GM23338 (cell line): ENCODE measurements around the gene APOA1. TPM values are rescaled to one million over a fixed set of nuclear protein-coding genes. Genes with fewer than 3 reads are reported as not detected.

Experiments used
- ATAC-seq: fragments of 200-7000 bp; cut with Tn5 transposase; 3 replicates; pipeline ENCODE4 v1.9.1; 2020
- DNase-seq: peaks from one replicate; pipeline ENCODE4 v3.0.0-alpha.2; 2015; ENCODE audit warnings: low spot score
- H2AFZ ChIP-seq: fragments of 200-600 bp; sonication (generic); 2 replicates; pipeline ENCODE4 v1.8.0; 2016; ENCODE audit warnings: antibody characterized with exemption, mild to moderate bottlenecking, moderate library complexity
- H3F3A ChIP-seq: fragments of 200-600 bp; sonication (generic); replicated peaks from 2 replicates; pipeline ENCODE4 v1.8.0; 2017; ENCODE audit warnings: antibody characterized with exemption, mixed run types, low read depth
- H3K27ac ChIP-seq: fragments of 200-600 bp; sonication (generic); 2 replicates; pipeline ENCODE4 v1.6.1; 2016; ENCODE audit warnings: low read depth
- H3K27me3 ChIP-seq: fragments of 200-600 bp; sonication (generic); 2 replicates; pipeline ENCODE4 v1.8.0; 2016; ENCODE audit warnings: mild to moderate bottlenecking, mixed run types, moderate library complexity; ENCODE audit not compliant: insufficient read depth
- H3K36me3 ChIP-seq: fragments of 200-600 bp; sonication (generic); 2 replicates; pipeline ENCODE4 v1.8.0; 2016; ENCODE audit warnings: mild to moderate bottlenecking; ENCODE audit not compliant: insufficient read depth
- H3K4me1 ChIP-seq: fragments of 200-600 bp; sonication (generic); 2 replicates; pipeline ENCODE4 v1.8.0; 2016; ENCODE audit warnings: mild to moderate bottlenecking, moderate library complexity; ENCODE audit not compliant: insufficient read depth
- H3K4me2 ChIP-seq: fragments of 200-600 bp; sonication (generic); 2 replicates; pipeline ENCODE4 v1.7.1; 2017; ENCODE audit warnings: mixed run types
- H3K4me3 ChIP-seq: fragments of 200-600 bp; sonication (generic); 2 replicates; pipeline ENCODE4 v1.6.1; 2016; ENCODE audit warnings: mixed run types
- H3K79me2 ChIP-seq: fragments of 200-600 bp; sonication (generic); replicated peaks from 2 replicates; pipeline ENCODE4 v1.8.0; 2017; ENCODE audit warnings: mild to moderate bottlenecking; ENCODE audit not compliant: insufficient read depth
- H3K9me2 ChIP-seq: fragments of 200-600 bp; sonication (generic); 2 replicates; pipeline ENCODE4 v1.8.0; 2017; ENCODE audit not compliant: insufficient read depth
- H4K20me1 ChIP-seq: fragments of 200-600 bp; sonication (generic); replicated peaks from 2 replicates; pipeline ENCODE4 v1.8.0; 2017; ENCODE audit warnings: mild to moderate bottlenecking; ENCODE audit not compliant: insufficient read depth
- H3K27ac Mint-ChIP-seq: 2 replicates; pipeline ENCODE4 v1.8.0; 2020; ENCODE audit warnings: inconsistent platforms, mild to moderate bottlenecking, moderate library complexity, mixed read lengths
- H3K27me3 Mint-ChIP-seq: 3 replicates; pipeline ENCODE4 v1.8.0; 2022; ENCODE audit warnings: low read depth, mild to moderate bottlenecking, moderate library complexity, mixed read lengths, inconsistent platforms; ENCODE audit not compliant: insufficient read depth, poor library complexity
- H3K36me3 Mint-ChIP-seq: 3 replicates; pipeline ENCODE4 v1.8.0; 2021; ENCODE audit warnings: low read depth, mild to moderate bottlenecking, inconsistent platforms, moderate library complexity, mixed read lengths
- H3K4me1 Mint-ChIP-seq: 3 replicates; pipeline ENCODE4 v1.8.0; 2020; ENCODE audit warnings: mild to moderate bottlenecking, inconsistent platforms, mixed read lengths
- H3K4me3 Mint-ChIP-seq: 3 replicates; pipeline ENCODE4 v1.8.0; 2021; ENCODE audit warnings: moderate library complexity, mild to moderate bottlenecking, inconsistent platforms, mixed read lengths
- H3K9me3 Mint-ChIP-seq: 3 replicates; pipeline ENCODE4 v1.8.0; 2020; ENCODE audit warnings: moderate library complexity, mild to moderate bottlenecking, inconsistent platforms, mixed read lengths
- EZH2 ChIP-seq: fragments of 200-600 bp; sonication (generic); IDR thresholded peaks from one replicate; pipeline ENCODE4 v1.8.0; 2017; ENCODE audit warnings: antibody characterized with exemption, mild to moderate bottlenecking, low read depth; ENCODE audit not compliant: unreplicated experiment
- JUNB ChIP-seq: IDR thresholded peaks from one replicate; pipeline ENCODE4 v1.6.1; 2016; ENCODE audit warnings: antibody characterized with exemption; ENCODE audit not compliant: unreplicated experiment
- NANOG ChIP-seq: IDR thresholded peaks from 2 replicates; pipeline ENCODE4 v1.6.1; 2016; ENCODE audit warnings: antibody characterized with exemption, borderline replicate concordance
- POLR2AphosphoS5 ChIP-seq: IDR thresholded peaks from 2 replicates; pipeline ENCODE4 v1.6.1; 2016; ENCODE audit warnings: antibody characterized with exemption, low read depth
- STAT1 ChIP-seq: IDR thresholded peaks from one replicate; pipeline ENCODE4 v1.6.1; 2016; ENCODE audit warnings: antibody characterized with exemption; ENCODE audit not compliant: unreplicated experiment
- ZNF331 ChIP-seq: fragments of 250-450 bp; sonication (Bioruptor Pico); IDR thresholded peaks from 2 replicates; pipeline ENCODE4 v1.5.0; 2020; ENCODE audit warnings: low read depth, mild to moderate bottlenecking, moderate library complexity
- polyA plus RNA-seq: library from polyadenylated mRNA; unstranded; fragments of >200 nt; fragmentation: Nextera tagmentation; extraction: Ambion mirVana; gene quantifications from 2 replicates; pipeline ENCODE4 v1.2.1, GENCODE V29; 2016
- total RNA-seq: library from RNA; depleted of rRNA; stranded (reverse); fragments of >200 nt; shearing (Covaris generic); gene quantifications from 2 replicates; pipeline ENCODE4 v1.2.3, GENCODE V29; 2014
- TF ChIP-seq, protein P1 (sequence below), 2 experiments: fragments of 200-600 bp in 1 of 2; sonication (generic) in 1 of 2; conservative IDR thresholded peaks; 2 replicates each; pipeline versions ENCODE4 v1.5.1 to v1.6.1; 2016 to 2017; ENCODE audit warnings: antibody characterized with exemption in 2 of 2, low read depth in 2 of 2, mild to moderate bottlenecking in 2 of 2, moderate library complexity in 1 of 2
- TF ChIP-seq, protein P2 (sequence below): IDR thresholded peaks from one replicate; pipeline ENCODE4 v1.6.1; 2018; ENCODE audit warnings: antibody characterized with exemption; ENCODE audit not compliant: unreplicated experiment

APOA1 gene
- total and polyA plus RNA-seq, 2 experiments from 2014 or later: 0.60 TPM; not detected in 1

GRCh38 chr11:116808262-116809175 lies 28.9 kb downstream of the APOA1 start:
- H3K36me3 Mint-ChIP-seq: no peaks in the 10 kb centered on the region
- Histone ChIP-seq H3F3A (no peaks in the 10 kb centered on the region), H4K20me1 (no peaks in the 10 kb centered on the region), H3K36me3 (no peaks in the 10 kb centered on the region), H3K9me2 (no peaks in the 10 kb centered on the region), H3K4me1 (no peaks in the 10 kb centered on the region), H3K27me3 (no peaks in the 10 kb centered on the region), H3K4me2 (no peak overlapping the region), H3K4me3 (no peak overlapping the region), H3K79me2 (no peaks in the 10 kb centered on the region), H2AFZ (no peak overlapping the region), H3K27ac (no peak overlapping the region)
- no peaks in the 10 kb centered on the region for H3K27me3 Mint-ChIP-seq
- no peaks in the 10 kb centered on the region; the same call in 2 of the 3 replicates for H3K4me1 Mint-ChIP-seq
- H3K4me3 Mint-ChIP-seq: no peak overlapping the region
- H3K9me3 Mint-ChIP-seq: no peaks in the 10 kb centered on the region
- no peak for DNase-seq
- no peak overlapping the region for H3K27ac Mint-ChIP-seq
- TF ChIP-seq ZNF331 (CRISPR knock-in tag) (no peak), NANOG (no peak), JUNB (no peak)
- TF ChIP-seq, protein P1, sequence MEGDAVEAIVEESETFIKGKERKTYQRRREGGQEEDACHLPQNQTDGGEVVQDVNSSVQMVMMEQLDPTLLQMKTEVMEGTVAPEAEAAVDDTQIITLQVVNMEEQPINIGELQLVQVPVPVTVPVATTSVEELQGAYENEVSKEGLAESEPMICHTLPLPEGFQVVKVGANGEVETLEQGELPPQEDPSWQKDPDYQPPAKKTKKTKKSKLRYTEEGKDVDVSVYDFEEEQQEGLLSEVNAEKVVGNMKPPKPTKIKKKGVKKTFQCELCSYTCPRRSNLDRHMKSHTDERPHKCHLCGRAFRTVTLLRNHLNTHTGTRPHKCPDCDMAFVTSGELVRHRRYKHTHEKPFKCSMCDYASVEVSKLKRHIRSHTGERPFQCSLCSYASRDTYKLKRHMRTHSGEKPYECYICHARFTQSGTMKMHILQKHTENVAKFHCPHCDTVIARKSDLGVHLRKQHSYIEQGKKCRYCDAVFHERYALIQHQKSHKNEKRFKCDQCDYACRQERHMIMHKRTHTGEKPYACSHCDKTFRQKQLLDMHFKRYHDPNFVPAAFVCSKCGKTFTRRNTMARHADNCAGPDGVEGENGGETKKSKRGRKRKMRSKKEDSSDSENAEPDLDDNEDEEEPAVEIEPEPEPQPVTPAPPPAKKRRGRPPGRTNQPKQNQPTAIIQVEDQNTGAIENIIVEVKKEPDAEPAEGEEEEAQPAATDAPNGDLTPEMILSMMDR (conservative IDR thresholded peaks at IDR 0.05; ENCODE audit: low read depth in 2 of 2): no peak
- ATAC-seq: no peak

DNA sequence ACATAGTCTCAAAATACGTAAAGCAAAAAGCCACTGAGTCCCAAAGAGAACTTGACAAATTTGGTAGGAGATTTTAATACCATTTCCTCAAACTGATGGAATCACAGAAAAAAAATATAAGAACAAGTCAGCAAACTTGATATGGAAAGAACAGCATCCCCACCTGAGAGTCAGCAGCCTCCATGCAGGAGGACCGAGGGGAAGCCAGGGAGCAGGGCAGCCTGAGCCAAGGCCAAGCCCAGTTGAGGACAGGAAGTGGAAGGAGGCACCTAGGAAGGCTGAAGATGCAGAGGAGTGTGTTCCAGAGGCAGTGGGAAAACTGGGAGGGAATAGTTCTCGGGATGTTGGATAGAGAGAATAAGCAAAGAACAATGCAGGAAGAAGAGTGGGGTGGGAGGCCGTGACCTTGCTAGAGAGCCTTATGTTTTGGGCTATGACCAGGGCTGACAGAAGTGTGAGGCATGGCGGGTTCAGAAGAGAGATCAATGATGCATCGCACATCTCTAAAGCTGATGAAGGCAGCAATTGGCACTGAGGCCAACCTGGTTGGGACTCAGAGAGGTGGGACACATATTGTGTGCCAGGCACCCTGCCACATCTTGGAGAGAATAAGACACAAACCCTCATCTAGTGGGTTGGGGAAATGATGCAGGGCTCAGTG lies 29.7 kb downstream of the APOA1 start:
- no peaks in the 10 kb centered on the region for H3K9me3 Mint-ChIP-seq
- H2AFZ ChIP-seq: no peak overlapping the region
- H3K27me3 ChIP-seq: no peaks in the 10 kb centered on the region
- H3K9me2 ChIP-seq: no peaks in the 10 kb centered on the region
- no peak overlapping the region for H3K4me3 Mint-ChIP-seq
- no peak overlapping the region for H3K4me2 ChIP-seq
- no peak for DNase-seq
- H3K79me2 ChIP-seq: no peaks in the 10 kb centered on the region
- no peaks in the 10 kb centered on the region for H3K4me1 ChIP-seq
- TF ChIP-seq POLR2AphosphoS5 (no peak), ZNF331 (CRISPR knock-in tag) (no peak)
- H3K36me3 ChIP-seq: no peaks in the 10 kb centered on the region
- H3F3A ChIP-seq: no peaks in the 10 kb centered on the region
- no peak overlapping the region for H3K27ac ChIP-seq
- H3K36me3 Mint-ChIP-seq: no peaks in the 10 kb centered on the region
- no peak overlapping the region for H3K27ac Mint-ChIP-seq
- no peak for ATAC-seq
- H4K20me1 ChIP-seq: no peaks in the 10 kb centered on the region
- H3K4me1 Mint-ChIP-seq: no peaks in the 10 kb centered on the region; the same call in 2 of the 3 replicates
- no peaks in the 10 kb centered on the region for H3K27me3 Mint-ChIP-seq
- H3K4me3 ChIP-seq: no peak overlapping the region

DNA sequence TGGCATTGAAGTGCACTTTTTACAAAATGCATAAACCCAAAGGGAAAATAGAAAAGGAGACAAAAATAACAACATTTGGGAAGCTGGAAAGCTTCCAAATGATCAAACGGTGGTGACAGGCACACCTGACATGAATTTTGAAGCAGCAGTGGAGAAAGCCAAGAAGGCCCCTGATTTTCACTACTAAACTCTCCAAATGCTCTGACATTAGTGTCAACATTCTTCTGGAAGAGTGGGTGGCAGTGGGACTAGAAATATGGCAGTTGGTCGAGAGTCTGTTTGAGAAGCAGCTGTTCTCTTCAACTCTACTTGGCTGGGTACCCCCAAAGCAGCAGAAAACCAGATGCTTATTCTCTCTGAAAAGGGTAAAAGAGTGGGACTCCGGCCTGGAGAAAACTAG lies 33.4 kb downstream of the APOA1 start:
- no peaks in the 10 kb centered on the region for H3K27me3 Mint-ChIP-seq
- no peak for DNase-seq
- Histone ChIP-seq H4K20me1 (no peaks in the 10 kb centered on the region), H3K9me2 (no peaks in the 10 kb centered on the region), H3K36me3 (no peaks in the 10 kb centered on the region), H3K27me3 (no peaks in the 10 kb centered on the region), H3K4me1 (no peaks in the 10 kb centered on the region), H3K4me2 (no peak overlapping the region), H2AFZ (no peak overlapping the region), H3F3A (no peaks in the 10 kb centered on the region), H3K79me2 (no peaks in the 10 kb centered on the region), H3K4me3 (no peak overlapping the region), H3K27ac (no peak overlapping the region)
- no peak for ATAC-seq
- H3K27ac Mint-ChIP-seq: no peak overlapping the region
- no peaks in the 10 kb centered on the region for H3K36me3 Mint-ChIP-seq
- no peaks in the 10 kb centered on the region for H3K9me3 Mint-ChIP-seq
- H3K4me1 Mint-ChIP-seq: no peaks in the 10 kb centered on the region; the same call in 2 of the 3 replicates
- H3K4me3 Mint-ChIP-seq: no peak overlapping the region
- TF ChIP-seq EZH2 (no peak), STAT1 (no peak), NANOG (no peak), ZNF331 (CRISPR knock-in tag) (no peak)
- TF ChIP-seq, protein P2, sequence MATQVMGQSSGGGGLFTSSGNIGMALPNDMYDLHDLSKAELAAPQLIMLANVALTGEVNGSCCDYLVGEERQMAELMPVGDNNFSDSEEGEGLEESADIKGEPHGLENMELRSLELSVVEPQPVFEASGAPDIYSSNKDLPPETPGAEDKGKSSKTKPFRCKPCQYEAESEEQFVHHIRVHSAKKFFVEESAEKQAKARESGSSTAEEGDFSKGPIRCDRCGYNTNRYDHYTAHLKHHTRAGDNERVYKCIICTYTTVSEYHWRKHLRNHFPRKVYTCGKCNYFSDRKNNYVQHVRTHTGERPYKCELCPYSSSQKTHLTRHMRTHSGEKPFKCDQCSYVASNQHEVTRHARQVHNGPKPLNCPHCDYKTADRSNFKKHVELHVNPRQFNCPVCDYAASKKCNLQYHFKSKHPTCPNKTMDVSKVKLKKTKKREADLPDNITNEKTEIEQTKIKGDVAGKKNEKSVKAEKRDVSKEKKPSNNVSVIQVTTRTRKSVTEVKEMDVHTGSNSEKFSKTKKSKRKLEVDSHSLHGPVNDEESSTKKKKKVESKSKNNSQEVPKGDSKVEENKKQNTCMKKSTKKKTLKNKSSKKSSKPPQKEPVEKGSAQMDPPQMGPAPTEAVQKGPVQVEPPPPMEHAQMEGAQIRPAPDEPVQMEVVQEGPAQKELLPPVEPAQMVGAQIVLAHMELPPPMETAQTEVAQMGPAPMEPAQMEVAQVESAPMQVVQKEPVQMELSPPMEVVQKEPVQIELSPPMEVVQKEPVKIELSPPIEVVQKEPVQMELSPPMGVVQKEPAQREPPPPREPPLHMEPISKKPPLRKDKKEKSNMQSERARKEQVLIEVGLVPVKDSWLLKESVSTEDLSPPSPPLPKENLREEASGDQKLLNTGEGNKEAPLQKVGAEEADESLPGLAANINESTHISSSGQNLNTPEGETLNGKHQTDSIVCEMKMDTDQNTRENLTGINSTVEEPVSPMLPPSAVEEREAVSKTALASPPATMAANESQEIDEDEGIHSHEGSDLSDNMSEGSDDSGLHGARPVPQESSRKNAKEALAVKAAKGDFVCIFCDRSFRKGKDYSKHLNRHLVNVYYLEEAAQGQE: no peak
